ENCODE measurements around the gene F2RL1. TPM values are rescaled to one million over a fixed set of nuclear protein-coding genes. Genes with fewer than 3 reads are reported as not detected.

The F2RL1 gene
- 4.8 and 15.1 TPM in 2 replicates for total RNA-seq

GRCh38 chr5:76818844-76819831 is at the start of gene F2RL1:
TSS of gene F2RL1 (plus strand) at chr5:76819030. CDS start at chr5:76819183, 153 bp downstream.

GRCh38 chr5:76849419-76850291 is 30.8 kb downstream of the F2RL1 start, which contains the start of gene S100Z:
TSS of gene S100Z (plus strand) at chr5:76850014. CDS start at chr5:76875360, 25,346 bp downstream.

Other genes starting within 250 kb of the F2RL1 start
- 5.6 and 6.2 TPM in 2 replicates for gene F2RL2, start 195.6 kb upstream of the F2RL1 start, total RNA-seq
- gene F2R, start 102.9 kb upstream of the F2RL1 start, total RNA-seq, result 15.4 and 32.6 TPM in 2 replicates
- not detected in 2 replicates for gene S100Z, start 31.0 kb downstream of the F2RL1 start, total RNA-seq
- not detected in 2 replicates for gene CRHBP, start 134.0 kb downstream of the F2RL1 start, total RNA-seq
- 25.8 and 31.2 TPM in 2 replicates for gene AGGF1, start 211.4 kb downstream of the F2RL1 start, total RNA-seq

All from smooth muscle cell of the umbilical artery (primary cell).